ENCODE results near the gene DMBT1.

The DMBT1 gene

GRCh38 chr10:122648599-122649428 is 88.3 kb downstream of the DMBT1 start:
- peak; percentile 36 for DNase-seq

GRCh38 chr10:122649903-122650302 is 89.3 kb downstream of the DMBT1 start:
- DNase-seq: no peak

- DNase-seq: no peak
These were observed 89.8 kb downstream of the DMBT1 start for GRCh38 chr10:122650331-122650730.

DNA sequence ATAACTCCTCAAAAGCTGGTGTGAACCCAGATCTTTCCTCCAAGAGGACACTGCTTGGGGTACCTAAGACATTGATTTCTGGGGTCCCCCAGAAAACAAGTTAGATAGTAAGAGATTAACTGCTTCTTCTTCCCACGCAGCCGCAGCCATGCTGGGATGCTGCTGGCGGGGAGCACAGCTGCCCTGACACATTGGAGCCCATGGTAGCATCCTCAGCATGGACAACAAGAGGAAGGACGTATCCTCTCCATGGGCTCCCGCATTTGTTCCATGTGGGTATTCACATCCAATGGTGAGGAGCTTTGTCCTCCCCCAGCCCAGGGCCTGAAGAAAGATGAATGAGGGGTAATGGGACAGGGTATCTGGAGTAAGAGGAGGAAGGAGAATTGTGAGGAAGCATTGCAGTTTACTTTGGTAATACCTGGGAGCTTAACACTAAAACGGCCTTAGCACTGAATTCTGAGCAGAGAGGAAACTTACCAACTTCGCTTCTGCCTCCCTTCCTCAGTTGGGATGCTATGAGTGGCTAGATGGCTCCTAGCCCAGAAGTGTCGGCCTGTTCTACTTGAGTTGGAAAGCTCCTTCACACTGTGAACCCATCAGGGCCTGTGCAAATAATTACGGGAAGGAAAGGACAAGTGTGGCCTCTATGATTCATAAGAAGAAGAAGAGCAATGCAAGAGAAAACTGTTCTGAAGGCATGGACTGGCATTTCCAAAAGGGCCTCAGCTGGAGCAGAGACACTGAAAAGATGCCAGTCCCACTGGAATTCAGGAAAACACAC is 95.2 kb downstream of the DMBT1 start:
- DNase-seq: no peak

GRCh38 chr10:122656308-122656705 is 95.8 kb downstream of the DMBT1 start:
- DNase-seq: no peak

DNA sequence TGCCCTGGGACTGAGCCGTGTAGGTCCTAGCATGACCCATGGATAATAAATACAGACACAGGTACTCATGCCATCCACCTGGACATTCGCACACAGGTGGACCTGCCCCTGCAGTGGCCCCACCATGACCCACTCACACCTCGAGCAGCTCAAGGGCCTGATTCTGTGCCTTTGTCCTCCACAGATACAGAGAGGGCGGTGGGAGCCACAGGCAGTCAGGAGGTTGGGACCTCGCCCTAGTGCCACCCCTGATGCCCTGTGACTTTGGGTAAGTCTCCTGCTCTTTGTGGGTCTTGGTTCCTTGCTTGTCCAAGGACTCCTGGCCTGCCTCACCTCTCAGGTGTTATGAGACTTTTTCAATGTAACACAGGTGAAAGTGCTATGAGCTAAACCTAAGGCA is 96.2 kb downstream of the DMBT1 start:
- no peak for DNase-seq

GRCh38 chr10:122657255-122657654 is 96.7 kb downstream of the DMBT1 start:
- no peak for DNase-seq

- DNase-seq: no peak
These were observed 97.2 kb downstream of the DMBT1 start for GRCh38 chr10:122657729-122658128.

- DNase-seq: no peak
These were observed 97.9 kb downstream of the DMBT1 start for GRCh38 chr10:122658356-122659049.

GRCh38 chr10:122659126-122659525 is 98.6 kb downstream of the DMBT1 start:
- DNase-seq: no peak

GRCh38 chr10:122659651-122660050 is 99.1 kb downstream of the DMBT1 start:
- no peak for DNase-seq

DNA sequence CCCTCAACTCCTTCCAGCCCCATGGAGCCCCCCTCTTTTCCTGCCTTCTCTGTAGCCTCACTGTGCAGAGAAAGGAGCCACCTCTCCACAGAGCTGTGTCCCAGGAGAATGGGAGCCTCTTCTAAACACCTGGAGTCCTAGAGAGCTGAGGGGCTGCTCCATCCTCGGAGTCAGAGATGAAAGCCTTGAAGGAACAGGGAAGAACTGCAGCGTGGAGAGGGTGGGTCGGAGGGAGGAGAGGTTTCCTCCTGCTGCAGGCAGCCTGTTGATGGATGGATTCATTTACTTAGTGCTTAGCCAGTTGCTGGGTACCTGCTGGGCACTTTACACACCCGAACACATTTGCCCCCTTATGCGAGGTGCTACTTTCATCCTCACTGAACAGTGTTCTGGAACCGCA is 100.1 kb downstream of the DMBT1 start:
- no peak for DNase-seq

DNA sequence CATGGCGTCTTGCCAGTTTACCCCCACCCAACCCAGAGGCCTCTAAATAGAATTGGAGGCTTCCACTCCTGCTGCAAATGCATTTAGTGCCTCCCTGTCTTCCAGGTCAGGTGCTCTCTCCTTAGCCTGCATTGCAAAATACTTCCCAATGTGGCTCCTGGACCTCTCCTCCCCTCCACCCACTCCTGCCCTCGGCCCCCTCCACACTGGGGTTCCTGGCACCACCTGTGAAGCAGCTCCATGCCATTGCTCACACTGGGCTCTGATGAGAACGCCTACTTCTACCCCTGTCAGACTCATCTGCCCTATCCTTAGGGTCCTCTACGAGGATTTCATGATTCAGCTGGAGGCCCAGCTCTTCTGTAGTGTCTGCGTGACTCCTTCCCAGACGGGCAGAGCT is 101.7 kb downstream of the DMBT1 start:
- DNase-seq: no peak

DNA sequence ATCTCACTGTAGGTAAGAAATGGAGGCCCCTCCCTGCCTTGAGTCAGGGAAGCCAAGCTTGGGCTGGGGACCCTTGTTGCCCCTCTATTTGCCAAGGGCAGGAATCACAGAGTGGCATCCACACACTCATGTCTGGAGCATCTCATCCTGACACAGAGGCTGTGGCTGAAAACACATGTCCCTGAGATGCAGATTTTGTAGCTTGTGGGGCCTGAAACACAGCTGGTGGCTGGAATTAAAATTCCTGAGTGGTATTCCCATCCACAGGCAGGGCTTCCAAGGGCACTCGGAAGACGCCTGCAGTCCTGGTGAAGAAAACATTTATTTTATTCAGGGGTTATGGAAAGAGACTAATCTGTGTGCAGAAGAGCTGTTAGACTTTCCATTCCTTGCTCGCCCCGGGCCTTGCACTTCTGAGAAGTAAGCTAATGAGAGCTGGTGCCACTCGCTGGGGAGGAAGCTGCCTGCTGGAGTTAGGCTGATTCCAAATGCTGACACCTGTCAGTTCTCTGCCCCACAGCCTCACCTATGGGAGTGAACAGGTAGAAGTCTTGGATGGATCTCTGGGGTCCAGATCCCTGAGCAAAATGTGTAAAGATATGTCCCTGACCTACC is 103.1 kb downstream of the DMBT1 start:
- no peak for DNase-seq

- no peak for DNase-seq
These were observed 103.9 kb downstream of the DMBT1 start for GRCh38 chr10:122664501-122664900.

DNA sequence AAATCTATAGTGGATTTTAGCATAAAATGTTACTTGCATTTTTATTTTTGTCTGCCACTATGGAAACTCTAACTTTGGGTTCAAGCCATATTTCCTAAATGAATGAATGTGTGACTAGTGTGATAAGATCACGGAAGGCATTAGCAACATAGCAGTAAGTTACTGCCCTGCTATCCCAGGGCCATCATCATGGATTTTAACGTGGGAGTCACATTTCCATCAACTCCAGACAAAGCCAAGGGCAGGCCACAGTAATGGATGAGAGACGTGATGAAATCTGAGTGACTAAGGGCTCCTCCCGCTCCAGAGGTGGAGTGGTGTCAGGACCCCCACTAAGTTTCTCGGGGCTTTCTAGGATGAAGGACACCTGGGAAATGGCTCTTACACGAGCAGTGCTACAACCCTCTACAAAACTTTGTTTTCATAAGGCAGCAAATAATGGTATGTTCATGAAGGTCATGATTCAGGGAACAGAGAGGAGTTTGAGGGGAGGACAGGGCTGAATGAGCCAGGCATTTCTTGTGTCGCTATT is 104.8 kb downstream of the DMBT1 start:
- DNase-seq: no peak

- no peak for DNase-seq
These were observed 105.4 kb downstream of the DMBT1 start for GRCh38 chr10:122665946-122666345.

DNA sequence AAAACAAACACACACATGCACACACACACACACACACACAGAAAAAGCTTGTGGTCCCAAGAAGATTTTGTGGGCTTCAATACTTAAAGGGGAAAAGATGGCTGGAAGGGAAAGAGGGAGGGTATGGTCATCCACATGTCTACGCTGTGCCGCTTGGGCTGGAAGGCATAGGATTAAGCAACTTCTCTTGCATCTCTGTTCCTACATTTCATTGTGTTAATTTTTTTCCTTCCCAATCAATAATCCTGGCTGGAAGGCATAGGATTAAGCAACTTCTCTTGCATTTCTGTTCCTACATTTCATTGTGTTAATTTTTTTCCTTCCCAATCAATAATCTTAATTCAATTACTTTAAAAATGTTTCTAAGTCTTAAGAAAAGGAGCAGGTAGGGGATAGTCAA is 108.5 kb downstream of the DMBT1 start:
- no peak for DNase-seq

DNA sequence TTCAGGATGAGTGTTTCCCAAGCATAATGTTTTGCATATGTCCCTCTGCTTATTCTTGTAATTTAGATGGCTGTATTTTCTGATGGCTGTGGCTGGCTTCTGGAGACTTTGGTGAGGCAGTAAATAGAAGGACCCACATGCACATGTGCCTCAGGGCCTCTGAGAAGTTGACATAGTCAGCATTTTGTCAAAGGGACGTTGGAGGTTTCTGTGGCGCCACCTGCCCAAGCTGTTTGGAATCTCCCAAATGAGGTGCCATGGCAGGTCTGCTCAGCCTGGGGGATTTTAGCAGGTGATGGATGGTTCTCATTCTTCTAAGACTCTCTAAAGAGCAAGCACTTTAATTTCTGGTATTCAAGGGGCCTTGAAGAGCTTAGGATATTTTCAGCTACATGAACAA is 109.3 kb downstream of the DMBT1 start:
- DNase-seq: no peak

GRCh38 chr10:122671355-122671754 is 110.8 kb downstream of the DMBT1 start:
- DNase-seq: no peak

DNA sequence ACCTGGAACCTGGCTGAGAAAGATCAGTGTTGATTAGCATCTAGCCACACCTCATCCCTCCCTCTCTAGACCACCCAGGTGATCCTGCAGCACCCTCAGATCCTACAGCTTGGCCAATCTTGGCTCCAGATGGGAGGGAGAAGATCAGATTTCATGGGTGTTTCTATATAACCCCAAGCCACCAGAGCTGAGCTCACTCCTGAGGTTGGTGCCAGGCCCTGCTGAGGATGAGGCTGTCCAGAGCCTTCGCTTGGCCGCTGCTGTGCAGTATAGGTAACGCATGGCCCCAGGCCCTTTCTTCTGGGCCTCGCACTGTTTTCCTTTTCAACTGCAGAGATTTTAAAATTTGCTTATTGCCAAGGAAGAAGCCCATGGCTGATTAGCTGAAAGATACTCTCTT is 112.1 kb downstream of the DMBT1 start:
- no peak for DNase-seq

GRCh38 chr10:122673269-122673668 is 112.7 kb downstream of the DMBT1 start:
- no peak for DNase-seq

DNA sequence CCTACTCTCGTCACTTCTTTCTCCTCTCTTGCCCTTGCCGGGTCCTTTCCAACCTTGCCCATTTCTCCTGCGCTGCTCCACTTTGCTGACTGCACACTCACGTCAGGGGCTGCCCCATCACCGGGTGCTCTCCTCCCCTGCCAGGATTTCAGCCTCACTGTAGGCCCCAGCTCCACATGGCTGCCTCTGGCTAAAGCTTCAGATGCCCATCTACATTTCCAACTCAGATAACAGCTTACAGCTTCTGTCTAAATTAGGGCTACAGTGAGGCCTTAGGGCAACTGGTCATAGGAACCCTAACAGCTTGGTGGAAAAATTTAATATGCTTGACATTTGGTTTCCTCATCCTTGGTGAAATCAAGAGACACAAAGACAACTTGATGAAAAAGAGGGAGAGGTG is 113.2 kb downstream of the DMBT1 start:
- DNase-seq: no peak
